Skeletal muscle tissue (tissue), 4 donors: Measurements from ENCODE around the gene NPIPA1. TPM values are rescaled to one million over a fixed set of nuclear protein-coding genes. Genes with fewer than 3 reads are reported as not detected.
"Not testable (repeated sequence)": the region's sequence is repeated elsewhere in the genome, so short reads cannot be mapped to it uniquely, and the experiment has no call there.

ENCODE experiments used
- H3K27ac ChIP-seq: one replicate; pipeline ENCODE4 v1.7.0; 2013; ENCODE audit warnings: mild to moderate bottlenecking, low read depth, low read length, inconsistent platforms
- H3K27me3 ChIP-seq, 3 donors: one replicate each; pipeline ENCODE4 v1.7.0; 2013; ENCODE audit warnings: low read length in 3 of 3; ENCODE audit not compliant: control insufficient read depth in 3 of 3, insufficient read depth in 3 of 3
- H3K36me3 ChIP-seq, 3 donors: one replicate each; pipeline ENCODE4 v1.7.0; 2013; ENCODE audit warnings: low read length in 3 of 3; ENCODE audit not compliant: control insufficient read depth in 3 of 3, insufficient read depth in 3 of 3
- H3K4me1 ChIP-seq, 3 donors: one replicate each; pipeline ENCODE4 v1.7.0; 2013; ENCODE audit warnings: low read length in 3 of 3, mild to moderate bottlenecking in 3 of 3; ENCODE audit not compliant: control insufficient read depth in 3 of 3, insufficient read depth in 3 of 3
- H3K4me3 ChIP-seq, 3 donors: one replicate each; pipeline ENCODE4 v1.7.0; 2013; ENCODE audit warnings: low read length in 3 of 3
- H3K9ac ChIP-seq, 3 donors: one replicate each; pipeline ENCODE4 v1.7.0; 2013; ENCODE audit warnings: low read length in 3 of 3, mild to moderate bottlenecking in 3 of 3, moderate library complexity in 2 of 3, low read depth in 1 of 3
- H3K9me3 ChIP-seq, 3 donors: one replicate each; pipeline ENCODE4 v1.7.0; 2013; ENCODE audit warnings: low read length in 3 of 3; ENCODE audit not compliant: control insufficient read depth in 3 of 3
- total RNA-seq: library from RNA; depleted of rRNA; stranded (reverse); fragments of >200 nt; gene quantifications from one replicate; pipeline ENCODE4 v1.2.3, GENCODE V29; 2014
- donor health status: Osteomylitis.

Gene NPIPA1
- total RNA-seq, 1 donor from 2014 or later = 35.5 TPM

DNA sequence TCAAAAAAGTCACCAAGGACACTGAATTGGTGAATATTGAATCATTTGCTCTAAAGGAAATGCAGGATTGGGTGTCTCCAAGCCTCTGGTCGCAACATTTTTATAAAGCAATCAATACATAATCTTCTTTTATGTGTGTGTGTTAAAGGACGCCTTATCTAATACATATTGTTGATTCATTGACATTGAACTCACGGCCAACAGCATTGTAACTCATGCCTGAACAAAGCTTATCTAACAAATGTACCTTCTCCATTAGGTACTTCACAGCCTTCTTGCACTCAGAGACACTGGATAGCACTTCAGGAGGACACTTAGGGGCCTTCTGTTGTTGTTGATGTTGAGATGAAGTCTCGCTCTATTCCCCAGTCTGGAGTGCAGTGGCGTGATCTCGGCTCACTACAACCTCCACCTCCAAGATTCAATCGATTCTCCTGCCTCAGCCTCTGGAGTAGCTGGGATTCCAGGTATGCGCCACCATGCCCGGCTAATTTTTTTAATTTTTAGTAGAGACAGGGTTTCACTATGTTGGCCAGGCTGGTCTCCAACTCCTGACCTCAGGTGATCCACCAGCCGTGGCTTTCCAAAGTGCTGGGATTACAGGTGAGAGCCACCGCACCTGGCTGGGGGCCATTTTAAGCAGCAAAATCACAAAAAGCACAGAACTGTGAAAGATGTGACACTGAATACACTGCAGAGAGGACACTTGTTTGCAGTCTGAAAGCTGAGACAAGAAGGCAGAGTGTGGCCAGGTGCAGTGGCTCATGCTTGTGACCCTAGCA lies 24.4 kb downstream of the NPIPA1 start:
- no peak overlapping the region for H3K27ac ChIP-seq
- H3K36me3 ChIP-seq = no peaks in the 10 kb centered on the region
- H3K4me1 ChIP-seq = no peaks in the 10 kb centered on the region
- H3K9me3 ChIP-seq = no peaks in the 10 kb centered on the region
- no peak overlapping the region for H3K4me3 ChIP-seq
- no peak overlapping the region for H3K9ac ChIP-seq
- no peaks in the 10 kb centered on the region for H3K27me3 ChIP-seq

DNA sequence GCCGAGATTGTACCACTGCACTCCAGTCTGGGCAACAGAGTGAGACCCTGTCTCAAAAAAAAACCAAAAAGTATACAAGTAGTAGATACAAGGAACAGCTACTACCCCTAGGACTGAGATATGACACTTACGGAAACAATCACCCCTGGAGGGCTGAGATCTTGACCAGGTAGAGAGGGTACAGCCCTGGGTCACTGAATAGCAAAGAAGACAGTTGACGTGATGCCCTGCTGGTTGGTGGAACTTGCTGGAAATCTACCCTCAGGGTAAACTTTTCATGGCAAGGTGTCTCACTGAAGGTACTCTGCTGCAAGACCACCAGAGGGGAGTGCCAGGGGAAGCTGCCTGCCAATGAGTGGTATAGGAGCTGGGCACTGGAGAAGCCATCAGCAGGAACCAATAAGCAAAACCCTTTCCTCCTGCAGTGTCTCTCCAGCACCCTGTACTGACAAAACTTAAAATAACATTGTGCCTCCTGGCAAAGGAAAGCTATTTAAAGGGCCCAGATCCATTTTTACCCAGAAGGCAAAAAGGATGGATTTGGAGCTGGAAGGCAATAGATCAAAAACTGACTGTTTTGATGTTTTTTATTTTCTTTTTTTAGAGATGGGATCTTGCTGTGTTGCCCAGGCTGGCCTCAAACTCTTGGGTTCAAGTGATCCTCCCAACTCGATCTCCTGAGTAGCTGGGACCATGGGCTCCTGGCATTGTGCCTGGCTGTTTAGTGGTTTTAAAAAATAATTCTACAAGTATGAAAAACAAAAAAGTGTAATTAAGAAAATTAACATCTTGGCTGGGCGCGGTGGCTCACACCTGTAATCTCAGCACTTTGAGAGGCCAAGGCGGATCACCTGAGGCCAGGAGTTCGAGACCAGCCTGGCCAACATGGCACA lies 26.3 kb downstream of the NPIPA1 start:
- Histone ChIP-seq H3K27me3 (no peaks in the 10 kb centered on the region), H3K4me3 (no peak overlapping the region), H3K27ac (no peak overlapping the region), H3K9me3 (no peaks in the 10 kb centered on the region), H3K4me1 (no peaks in the 10 kb centered on the region), H3K9ac (no peak overlapping the region), H3K36me3 (no peaks in the 10 kb centered on the region)

DNA sequence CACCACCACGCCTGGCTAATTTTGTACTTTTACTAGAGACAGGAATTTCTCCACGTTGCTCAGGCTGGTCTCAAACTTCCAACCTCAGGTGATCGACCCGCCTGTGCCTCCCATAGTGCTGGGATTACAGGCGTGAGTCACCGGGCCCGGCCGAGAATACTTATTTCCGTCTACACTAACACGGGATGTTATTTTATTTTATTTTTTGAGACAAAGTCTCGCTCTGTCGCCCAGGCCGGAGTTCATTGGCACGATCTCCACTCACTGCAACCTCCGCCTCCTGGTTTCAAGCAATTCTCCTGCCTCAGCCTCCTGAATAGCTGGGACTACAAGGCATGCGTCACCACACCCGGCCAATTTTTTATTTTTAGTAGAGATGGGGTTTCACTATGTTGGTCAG lies 28.1 kb downstream of the NPIPA1 start:
- Histone ChIP-seq H3K36me3 (no peaks in the 10 kb centered on the region), H3K27ac (no peak overlapping the region), H3K4me1 (no peaks in the 10 kb centered on the region), H3K9me3 (no peaks in the 10 kb centered on the region), H3K9ac (no peak overlapping the region), H3K4me3 (no peak overlapping the region), H3K27me3 (no peaks in the 10 kb centered on the region)

DNA sequence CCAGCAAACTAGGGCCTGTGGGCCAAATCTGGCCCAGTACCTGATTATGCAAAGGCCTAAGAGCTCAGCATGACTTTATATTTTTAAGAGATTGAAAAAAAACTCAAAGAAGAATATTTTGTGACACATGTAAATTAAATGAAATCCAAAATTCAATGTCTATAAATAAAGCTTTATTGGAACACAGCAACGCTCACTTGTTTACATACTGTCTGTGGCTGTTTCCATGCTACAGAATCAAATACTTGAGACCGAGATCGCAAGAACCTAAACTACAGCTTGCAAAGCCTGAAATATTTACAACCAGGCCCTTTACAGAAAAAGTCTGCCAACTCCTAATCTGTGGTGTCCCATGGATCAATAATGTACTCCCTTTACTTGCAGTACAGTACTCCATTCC lies 32.6 kb downstream of the NPIPA1 start:
- not testable (repeated sequence) for H3K4me1 ChIP-seq, H3K27me3 ChIP-seq, H3K36me3 ChIP-seq, H3K9me3 ChIP-seq, H3K9ac ChIP-seq, H3K27ac ChIP-seq, H3K4me3 ChIP-seq

DNA sequence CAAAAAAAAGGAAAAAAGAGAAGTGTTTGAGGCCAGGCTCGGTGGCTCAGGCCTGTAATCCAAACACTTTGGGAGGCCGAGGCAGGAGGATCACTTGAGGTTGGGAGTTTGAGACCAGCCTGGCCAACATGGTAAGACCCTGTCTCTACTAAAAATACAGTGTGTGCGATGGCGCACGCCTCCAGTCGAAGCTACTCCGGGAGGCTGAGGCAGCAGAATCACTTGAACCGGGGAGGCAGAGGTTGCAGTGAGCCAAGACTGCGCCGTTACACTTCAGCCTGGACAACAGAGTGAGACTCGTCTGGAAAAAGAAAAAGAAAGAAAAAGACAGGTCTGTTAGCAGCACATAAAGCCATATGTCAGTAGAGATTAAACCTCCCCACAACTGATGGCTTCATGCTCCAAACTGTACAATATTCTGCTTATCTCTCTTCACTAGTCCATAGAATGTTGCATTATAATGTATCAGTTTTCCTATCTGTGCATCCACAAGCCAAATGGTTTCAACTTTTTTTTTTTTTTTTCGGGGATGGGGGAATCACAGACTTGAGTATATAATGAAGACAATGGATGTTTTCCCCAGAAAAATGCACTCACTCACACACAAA lies 34.5 kb downstream of the NPIPA1 start:
- H3K9me3 ChIP-seq, H3K27ac ChIP-seq, H3K36me3 ChIP-seq, H3K9ac ChIP-seq, H3K27me3 ChIP-seq, H3K4me3 ChIP-seq, H3K4me1 ChIP-seq: not testable (repeated sequence)

DNA sequence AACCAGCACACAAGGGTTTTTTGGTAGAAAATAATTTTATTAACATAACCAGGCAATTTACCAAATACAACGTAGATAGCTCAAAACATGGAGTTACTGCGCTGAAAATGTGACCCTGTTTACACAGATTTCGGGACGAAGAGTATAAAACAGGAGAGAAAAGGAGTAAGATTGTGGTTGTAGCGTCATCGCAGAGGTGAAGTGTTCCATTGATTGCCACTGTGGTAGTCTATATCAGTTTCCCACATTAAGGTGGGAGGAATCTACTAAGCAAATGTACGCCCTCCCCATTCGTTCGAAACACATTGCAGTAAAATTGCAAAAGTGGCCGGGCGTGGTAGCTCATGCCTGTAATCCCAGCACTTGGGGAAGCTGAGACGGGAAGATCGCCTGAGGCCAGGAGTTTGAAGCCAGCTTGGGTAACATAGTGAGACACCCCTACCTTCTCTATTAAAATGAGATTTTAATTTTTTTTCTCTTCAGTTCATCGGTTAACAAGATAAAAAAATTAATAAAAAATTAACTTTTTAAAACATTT lies 36.6 kb downstream of the NPIPA1 start:
- not testable (repeated sequence) for H3K27ac ChIP-seq, H3K36me3 ChIP-seq, H3K9me3 ChIP-seq, H3K27me3 ChIP-seq, H3K4me1 ChIP-seq
- H3K4me3 ChIP-seq = peak overlapping the region; percentile 61 to 93 (median 91)
- peak overlapping the region in 2 of 3 donors; percentile 92 to 93 for H3K9ac ChIP-seq

DNA sequence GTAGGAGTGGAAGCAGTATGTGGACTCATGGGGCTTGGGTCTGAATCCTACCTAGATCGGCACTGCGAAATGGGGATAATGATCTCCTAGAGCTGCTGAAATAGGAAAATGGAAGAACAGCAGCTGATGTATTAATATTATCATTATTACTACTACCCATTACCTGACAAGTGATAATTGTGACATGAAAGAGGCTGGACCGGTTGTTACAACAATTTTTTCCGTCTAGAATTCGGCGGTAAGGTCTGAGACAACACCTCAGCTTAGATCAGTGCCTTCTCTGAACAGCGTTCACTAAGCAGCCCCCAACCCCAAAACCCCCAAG lies 37.0 kb downstream of the NPIPA1 start:
- H3K9me3 ChIP-seq, H3K27me3 ChIP-seq, H3K36me3 ChIP-seq, H3K4me1 ChIP-seq: not testable (repeated sequence)
- peak overlapping the region; percentile 61 to 93 (median 91) for H3K4me3 ChIP-seq
- H3K27ac ChIP-seq = peak overlapping the region; percentile 82
- H3K9ac ChIP-seq = peak overlapping the region in 2 of 3 donors; percentile 92 to 93

DNA sequence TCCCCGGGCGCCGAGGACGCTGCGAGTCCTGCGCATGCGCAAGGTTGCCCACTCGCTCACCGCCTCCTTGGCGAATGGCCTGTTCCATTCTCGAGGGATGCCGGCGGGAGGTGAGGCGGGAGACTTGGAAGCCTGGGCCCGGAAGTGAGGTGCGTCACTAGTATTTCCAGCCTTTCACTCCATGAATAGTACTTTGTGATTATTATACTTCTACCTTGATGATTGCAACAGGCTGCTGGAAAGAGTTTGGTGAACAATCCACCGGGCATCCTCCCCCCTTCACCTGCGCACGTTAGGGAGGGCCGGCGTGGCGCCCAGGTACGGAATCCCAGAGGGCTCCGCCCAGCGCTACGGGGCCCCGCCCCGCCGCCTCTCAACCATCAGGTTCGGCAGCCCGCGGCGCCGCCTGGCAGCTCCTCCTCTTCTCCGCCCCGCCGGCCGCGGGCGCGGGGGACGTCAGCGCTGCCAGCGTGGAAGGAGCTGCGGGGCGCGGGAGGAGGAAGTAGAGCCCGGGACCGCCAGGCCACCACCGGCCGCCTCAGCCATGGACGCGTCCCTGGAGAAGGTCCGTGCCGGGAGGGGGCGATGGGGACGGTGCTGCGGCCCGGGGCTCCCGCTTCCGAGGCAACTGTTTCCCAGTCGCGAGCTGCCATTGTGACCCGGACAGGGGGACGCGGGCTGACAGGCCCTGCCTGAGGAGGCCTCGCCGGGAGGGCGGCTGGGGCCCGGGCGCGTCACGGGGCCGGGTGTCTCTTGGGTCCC lies 37.6 kb downstream of the NPIPA1 start, which contains the start of gene PDXDC1:
Gene PDXDC1 (plus strand): TSS at position 371 of the 762 bp plus-strand sequence. CDS start 174 bp downstream, at position 545.
- peak within 1 kb of the TSS; percentile 75 to 93 (median 91) for H3K4me3 ChIP-seq
- not testable (repeated sequence) for H3K9me3 ChIP-seq, H3K4me1 ChIP-seq, H3K27me3 ChIP-seq, H3K36me3 ChIP-seq
- peak within 1 kb of the TSS; percentile 82 for H3K27ac ChIP-seq
- H3K9ac ChIP-seq = peak within 1 kb of the TSS; percentile 85 to 93 (median 92)

DNA sequence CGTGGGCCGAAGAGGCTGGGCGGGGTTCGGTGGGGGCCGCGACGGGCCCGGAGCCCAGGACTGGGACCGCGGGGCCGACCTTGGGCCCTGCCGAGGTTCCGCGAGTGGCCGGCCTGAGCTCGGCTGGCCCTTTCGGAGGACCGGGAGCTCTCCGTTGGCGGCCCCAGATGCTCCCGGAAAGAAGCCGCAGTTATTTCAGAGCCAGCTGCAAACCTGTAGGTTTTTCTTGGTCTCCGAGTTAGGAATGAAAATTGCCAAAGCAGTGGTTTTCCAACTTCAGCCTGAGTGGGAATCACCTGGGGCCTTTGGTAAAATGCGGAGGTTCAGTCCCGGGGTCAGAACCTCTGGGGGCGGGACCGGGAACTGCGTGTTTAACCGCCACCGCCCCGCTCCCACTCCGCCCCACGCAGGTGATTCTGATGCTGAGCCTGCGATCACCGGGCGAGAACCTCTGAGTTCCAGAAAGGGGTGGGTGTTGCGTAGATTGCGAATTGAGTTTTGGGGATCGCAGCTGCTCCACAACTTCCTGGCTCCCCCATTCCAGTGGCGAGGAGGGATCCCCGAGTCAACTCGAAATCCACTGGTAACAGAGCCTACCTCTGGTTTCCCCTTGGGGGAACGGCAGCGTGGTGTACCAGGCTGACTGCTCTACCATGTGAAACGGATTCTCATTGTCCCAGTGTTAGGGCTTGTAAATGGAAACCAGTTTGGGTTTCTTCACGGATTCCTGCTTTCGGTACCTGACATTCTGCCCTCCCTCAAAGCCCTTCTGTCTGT lies 38.4 kb downstream of the NPIPA1 start:
- Histone ChIP-seq H3K4me3 (peak overlapping the region; percentile 75 to 93 (median 91)), H3K27ac (peak overlapping the region; percentile 82), H3K9ac (peak overlapping the region; percentile 85 to 93 (median 92))
- H3K4me1 ChIP-seq, H3K36me3 ChIP-seq, H3K9me3 ChIP-seq, H3K27me3 ChIP-seq: not testable (repeated sequence)
